Fibroblast of the conjunctiva (primary cell): ENCODE data around the gene SEPTIN3.

ENCODE experiments used
- DNase-seq: peaks from one replicate; pipeline ENCODE4 v3.0.0-alpha.2; 2010; ENCODE audit warnings: low read depth

The SEPTIN3 gene

DNA sequence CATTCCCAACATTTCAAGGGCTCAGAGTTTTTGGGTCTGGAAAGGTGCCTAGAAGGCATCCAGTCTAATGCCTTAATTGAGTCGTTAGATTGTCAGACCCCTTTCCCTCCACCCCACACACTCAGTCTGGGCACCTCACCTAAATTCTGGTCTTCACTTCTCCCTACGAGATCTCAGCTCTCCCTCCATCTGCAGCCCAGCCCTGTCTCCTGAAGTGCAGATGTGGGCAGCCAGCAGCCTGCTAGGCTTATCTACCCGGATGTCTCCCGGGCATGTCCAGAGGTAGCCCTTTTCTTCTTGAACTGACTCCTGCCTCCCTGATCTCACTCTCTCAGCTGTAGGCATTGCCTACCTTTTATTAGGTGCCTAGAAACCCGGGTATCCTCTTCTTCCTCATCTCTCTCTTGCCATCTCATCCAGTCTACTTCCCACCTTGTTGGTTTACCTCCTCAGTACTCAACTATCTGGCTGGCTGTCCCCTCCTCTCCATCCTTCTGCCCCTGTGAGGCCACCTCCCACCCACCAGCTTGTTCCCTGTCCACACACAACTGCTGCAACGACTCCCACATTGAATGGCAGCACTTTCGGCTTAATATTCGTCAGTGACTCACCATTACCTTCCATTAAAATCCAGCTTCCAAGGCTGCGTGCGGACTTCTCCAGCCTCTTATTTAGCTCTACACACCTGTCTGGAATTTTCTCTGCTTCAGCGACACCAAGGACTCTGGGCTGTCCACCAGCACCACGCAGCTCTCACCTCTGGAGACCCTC lies 6.2 kb downstream of the SEPTIN3 start:
- DNase-seq = no peak

DNA sequence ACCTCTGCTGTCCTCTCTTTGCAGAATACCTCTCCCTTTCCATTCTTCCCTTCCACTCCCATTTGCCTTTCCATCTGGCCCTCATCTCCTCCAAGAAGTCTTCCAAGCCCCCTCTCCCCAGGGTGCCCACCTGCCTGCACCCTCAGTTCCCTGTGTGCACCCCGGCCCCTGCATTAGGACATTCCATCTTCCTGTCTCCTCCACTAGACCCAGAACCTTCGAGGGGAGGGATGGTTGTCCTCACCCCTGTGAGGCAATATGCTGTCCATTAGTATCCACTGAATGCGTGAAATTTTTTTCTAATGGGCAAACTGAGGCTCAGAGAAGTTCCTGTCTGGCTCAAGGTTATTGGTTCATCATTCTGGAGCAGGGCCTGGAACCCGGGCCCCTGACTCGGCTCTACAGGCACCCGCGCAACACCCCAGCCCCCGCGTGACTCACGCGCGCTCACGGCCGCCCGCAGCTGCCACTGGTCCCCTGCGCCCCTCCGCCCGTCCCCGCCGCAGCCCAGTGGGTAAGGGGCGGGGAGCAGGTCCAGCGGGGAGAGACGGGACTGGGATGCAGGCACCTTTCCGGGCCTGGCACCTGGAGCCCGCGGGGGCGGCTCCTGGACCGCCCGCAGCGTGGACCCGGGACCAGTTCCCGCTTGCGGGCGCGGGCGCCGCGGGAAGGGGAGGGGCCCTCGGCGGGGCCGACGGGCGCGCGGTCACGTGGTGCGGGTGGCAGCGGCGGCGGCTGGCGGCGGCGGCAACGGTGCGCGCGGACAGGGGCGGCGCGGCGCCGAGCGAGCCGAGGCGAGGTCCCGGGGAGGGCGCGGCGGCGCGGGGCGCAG lies 7.0 kb downstream of the SEPTIN3 start:
- DNase-seq = no peak

DNA sequence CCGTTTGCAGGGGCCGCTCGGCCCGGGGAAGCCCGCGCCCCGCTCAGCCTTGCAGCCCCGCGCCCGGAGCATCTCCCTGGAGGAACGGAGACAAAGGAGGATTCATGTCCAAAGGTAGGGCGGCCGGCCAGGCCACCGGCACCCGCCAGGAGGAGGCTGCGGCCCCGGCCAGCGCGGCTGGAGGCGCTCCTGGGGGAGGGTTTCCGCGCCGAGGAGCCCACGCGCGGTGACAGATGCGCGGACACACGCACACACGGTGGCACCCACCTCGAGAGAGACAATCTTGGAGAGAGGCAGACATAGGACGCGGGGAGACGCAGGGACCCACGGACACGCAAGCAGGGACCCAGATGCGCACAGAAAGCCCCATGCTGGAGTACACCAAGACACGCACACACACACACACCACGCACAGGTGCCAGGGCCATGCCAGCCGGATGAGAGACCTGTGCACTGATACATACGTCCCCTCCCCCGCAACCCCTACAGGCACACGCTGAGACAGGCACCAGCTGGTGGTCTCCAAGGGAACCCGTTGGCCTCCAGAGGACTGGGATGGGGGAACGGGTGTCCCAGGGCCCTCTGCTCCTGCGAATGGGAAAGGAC lies 7.8 kb downstream of the SEPTIN3 start:
- DNase-seq = no peak

- DNase-seq = no peak
Observed at GRCh38 chr22:41978732-41979131, 9.5 kb downstream of the SEPTIN3 start.

- DNase-seq = no peak
Observed at GRCh38 chr22:41979423-41980250, 10.4 kb downstream of the SEPTIN3 start.

DNA sequence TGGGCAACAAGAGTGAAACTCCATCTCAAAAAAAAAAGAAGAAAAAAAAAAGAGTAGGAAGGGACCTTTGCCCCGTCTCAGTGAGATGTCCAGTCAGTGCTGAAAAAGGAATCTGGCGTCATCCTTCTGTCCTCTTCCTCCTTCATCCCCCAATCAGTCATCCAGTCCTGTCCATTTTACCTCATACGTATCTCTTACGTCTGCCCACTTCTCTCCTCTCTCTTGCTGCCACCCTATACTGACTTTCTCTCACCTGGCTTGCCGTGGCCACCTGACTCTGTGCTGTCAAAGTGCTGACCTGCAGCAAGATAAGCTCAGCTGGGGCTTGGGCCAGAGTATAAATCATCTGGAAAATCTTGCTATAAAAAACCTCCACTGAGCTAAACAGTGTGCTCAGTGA lies 13.6 kb downstream of the SEPTIN3 start:
- no peak for DNase-seq

GRCh38 chr22:41983513-41984405 lies 14.5 kb downstream of the SEPTIN3 start:
- DNase-seq = peak; percentile 49

- no peak for DNase-seq
Observed at GRCh38 chr22:41987276-41987675, 18.0 kb downstream of the SEPTIN3 start.

DNA sequence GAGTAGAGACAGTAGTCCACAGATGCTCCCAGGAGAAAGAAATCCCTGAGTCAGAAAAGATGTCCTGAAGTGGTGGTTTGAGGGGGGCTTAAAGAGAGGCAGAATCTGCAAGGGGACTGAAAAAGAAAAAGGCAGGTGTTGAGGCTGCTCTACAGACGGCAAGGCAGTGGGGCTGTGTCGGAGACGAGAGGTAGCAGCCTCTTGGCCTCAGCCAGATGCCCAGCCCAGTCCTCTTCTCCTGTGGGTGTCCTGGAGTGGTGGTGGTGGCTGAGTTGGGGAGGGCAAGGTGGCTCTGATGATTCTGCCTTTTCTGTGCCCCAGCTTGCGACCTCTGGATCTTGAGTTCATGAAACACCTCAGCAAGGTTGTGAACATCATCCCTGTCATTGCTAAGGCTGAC lies 20.0 kb downstream of the SEPTIN3 start:
- DNase-seq = no peak

GRCh38 chr22:41991111-41991510 lies 21.9 kb downstream of the SEPTIN3 start:
- no peak for DNase-seq

DNA sequence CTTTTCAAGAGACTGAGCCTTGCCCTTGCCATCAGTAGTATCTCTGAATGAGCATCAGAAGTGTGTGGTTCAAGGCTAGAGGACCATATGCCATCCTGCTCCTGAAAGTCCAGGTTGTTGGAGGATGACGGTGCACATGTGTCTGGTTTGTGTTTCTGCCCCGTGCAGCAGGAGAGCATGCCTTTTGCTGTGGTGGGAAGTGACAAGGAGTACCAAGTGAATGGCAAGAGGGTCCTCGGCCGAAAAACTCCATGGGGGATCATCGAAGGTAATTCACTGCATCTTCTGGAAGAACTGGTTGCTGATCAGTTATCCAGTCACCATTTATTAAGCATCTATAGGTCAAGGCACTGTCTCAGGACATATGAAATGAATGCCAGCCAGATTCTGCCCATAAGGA lies 23.3 kb downstream of the SEPTIN3 start:
- no peak for DNase-seq

DNA sequence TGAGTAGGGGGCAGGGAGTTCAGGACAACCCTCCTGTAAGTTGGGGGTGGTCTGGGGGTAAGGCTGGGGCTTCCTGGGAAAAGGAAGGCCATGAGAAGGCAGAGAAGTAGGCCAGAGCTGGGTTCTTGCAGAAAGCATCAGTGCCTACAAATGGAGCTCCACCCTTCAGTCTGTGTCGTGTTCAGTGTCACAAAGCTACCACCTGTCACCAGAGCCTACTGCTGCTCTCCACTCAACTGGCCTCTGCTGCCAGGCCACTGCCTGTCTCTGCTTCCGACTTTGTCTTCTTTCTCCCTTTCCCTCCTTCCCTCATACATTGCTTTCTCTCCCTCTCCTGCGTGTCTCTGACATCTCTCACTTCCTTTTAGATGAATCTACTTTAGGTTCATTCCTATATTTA lies 26.0 kb downstream of the SEPTIN3 start:
- DNase-seq = no peak

- DNase-seq = no peak
Observed at GRCh38 chr22:41996826-41997225, 27.6 kb downstream of the SEPTIN3 start.

- peak; percentile 62 for DNase-seq
Observed at GRCh38 chr22:41998361-41999261, 29.4 kb downstream of the SEPTIN3 start, which contains the start of gene WBP2NL. Gene WBP2NL, plus strand, starts transcription at chr22:41998788. Its CDS starts 31 bp downstream, at chr22:41998819.

DNA sequence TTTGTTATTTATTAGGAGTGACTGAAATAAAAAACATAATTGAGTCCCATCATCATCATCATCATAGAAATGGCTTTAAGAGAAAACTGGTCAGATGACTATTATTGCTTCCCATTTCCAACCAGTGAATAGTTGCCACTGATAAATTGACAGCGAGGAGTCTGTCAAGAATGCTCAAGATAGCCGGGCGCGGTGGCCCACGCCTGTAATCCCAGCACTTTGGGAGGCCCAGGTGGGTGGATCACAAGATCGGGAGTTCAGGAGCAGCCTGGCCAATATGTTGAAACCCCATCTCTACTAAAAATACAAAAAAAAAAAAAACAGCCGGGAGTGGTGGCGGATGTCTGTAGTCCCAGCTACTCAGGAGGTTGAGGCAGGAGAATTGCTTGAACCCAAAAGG lies 31.2 kb downstream of the SEPTIN3 start:
- no peak for DNase-seq

DNA sequence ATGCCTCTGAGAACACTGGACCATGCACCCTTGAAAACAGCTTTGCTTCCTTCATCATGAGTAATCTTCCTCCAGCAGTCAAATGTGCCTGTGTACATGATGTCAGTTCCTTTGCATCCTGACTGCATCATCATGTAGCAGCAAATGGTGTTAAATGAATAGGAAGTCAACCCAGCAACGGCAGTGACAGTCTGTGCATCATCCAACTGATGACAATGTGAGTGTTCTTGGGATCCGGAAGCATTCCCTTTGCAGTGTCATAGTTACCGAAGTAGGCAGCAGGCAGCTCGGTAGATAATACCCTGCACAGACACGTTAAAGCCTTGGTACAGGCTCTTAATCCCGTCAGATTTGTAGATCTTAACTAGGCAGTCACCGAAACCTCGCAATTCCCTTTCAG lies 31.9 kb downstream of the SEPTIN3 start:
- no peak for DNase-seq

DNA sequence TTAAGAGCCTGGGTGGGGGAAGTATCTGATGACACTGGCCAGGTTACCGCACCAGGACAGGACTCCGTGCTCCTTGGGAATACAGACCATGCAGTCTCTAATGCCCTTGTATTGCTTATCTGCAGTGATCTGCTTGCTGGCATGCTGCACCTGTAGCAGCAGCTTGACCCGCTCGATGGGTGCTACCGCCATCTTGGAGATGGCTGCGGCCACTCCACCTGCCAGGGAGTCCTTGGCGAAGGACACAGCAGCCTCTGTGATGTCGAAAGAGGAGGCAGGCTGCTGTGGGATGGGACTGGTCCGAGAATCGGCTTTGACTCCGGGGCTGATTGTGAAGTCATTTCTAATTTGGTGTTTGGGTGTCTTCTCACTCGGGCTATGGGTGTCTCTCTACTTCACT lies 32.5 kb downstream of the SEPTIN3 start:
- DNase-seq = no peak

GRCh38 chr22:42007922-42008321 lies 38.7 kb downstream of the SEPTIN3 start:
- DNase-seq = no peak

GRCh38 chr22:42010778-42011177 lies 41.5 kb downstream of the SEPTIN3 start:
- no peak for DNase-seq

DNA sequence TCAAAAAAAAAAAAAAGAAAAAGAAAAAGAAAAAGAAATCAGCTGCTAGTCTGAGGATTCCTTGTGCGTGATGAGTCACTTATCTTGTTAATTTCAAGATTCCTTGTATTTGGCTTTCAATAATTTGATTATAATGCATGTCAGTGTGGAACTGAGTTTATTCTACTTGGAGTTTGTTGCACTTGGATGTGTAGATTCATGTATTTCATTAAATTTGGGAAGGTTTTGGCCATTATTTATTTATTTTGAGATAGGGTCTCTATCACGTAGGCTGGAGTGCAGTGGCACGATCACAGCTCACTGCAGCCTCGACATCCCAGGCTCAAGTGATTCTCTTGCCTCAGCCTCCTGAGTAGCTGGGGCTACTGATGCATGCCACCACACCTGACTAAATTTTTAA lies 44.1 kb downstream of the SEPTIN3 start:
- no peak for DNase-seq
